Measurements from ENCODE around the gene TUSC2. TPM values are rescaled to one million over a fixed set of nuclear protein-coding genes. Genes with fewer than 3 reads are reported as not detected.

TUSC2 gene
- total and polyA plus RNA-seq, 2 donors (not counting 1 experiment from before 2014, with no cell fraction given), result 13.4 to 15.3 TPM

DNA sequence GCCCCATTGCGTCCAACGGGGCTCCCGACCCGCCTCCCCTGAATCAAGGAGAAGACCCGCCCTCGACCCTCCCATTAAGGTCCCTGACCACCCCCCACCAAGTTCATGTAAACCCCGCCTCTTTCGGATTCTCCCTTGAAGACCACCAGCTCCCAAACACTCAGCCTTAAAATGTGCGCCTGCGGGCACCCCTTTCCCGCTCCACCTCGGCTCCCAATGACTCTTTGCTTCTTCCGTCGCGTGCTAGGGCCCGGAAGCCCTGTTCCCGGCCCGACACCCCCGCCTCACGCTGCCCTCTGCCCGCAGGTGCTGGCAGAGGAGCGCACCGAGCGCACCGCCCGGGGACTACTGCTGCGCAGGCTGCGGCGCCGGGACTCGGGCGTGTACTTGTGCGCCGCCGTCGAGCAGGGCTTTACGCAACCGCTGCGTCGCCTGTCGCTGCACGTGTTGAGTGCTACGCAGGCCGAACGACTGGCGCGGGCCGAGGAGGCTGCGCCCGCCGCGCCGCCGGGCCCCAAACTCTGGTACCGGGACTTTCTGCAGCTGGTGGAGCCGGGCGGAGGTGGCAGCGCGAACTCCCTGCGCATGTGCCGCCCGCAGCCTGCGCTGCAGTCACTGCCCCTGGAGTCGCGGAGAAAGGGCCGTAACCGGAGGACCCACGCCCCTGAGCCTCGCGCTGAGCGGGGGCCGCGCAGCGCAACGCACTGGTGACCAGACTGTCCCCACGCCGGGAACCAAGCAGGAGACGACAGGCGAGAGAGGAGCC lies 51.8 kb downstream of the TUSC2 start:
- Histone ChIP-seq H3K9ac (ENCODE audit: insufficient read depth, low read length) (no peak overlapping the region), H3K4me1 (ENCODE audit: control insufficient read depth, extremely low read depth, insufficient read depth, low read length) (peaks cover 9% of the 10 kb centered on the region), H3K36me3 (ENCODE audit: control insufficient read depth, insufficient read depth, low read length) (no peaks in the 10 kb centered on the region), H4K20me1 (ENCODE audit: control insufficient read depth, extremely low read depth, insufficient read depth, low read length) (no peaks in the 10 kb centered on the region), H3K27me3 (ENCODE audit: control insufficient read depth, insufficient read depth, low read length) (no peaks in the 10 kb centered on the region), H3K9me3 (ENCODE audit: control insufficient read depth, insufficient read depth, low read depth, low read length) (no peaks in the 10 kb centered on the region), H3K79me2 (ENCODE audit: control insufficient read depth, insufficient read depth, low read length) (no peaks in the 10 kb centered on the region), H3K27ac (ENCODE audit: insufficient read depth, low read length) (no peak overlapping the region), H2AFZ (ENCODE audit: low read length) (no peak overlapping the region), H3K4me3 (replicated peaks in 1 of 4; ENCODE audit: control extremely low read depth in 1 of 4, insufficient read depth in 1 of 4, low read depth in 3 of 4, low read length in 4 of 4) (no peak overlapping the region), H3K4me2 (ENCODE audit: extremely low read depth, insufficient read depth, low read length) (no peak overlapping the region)
- no peak for DNase-seq (ENCODE audit: low read depth in 2 of 2)
- TF ChIP-seq CTCF (conservative IDR thresholded peaks at IDR 0.05 in 1 of 2, IDR thresholded peaks at IDR 0.05 in 1 of 2; ENCODE audit: low read depth in 1 of 2, low read length in 2 of 2), result no peak
- no peak for TF ChIP-seq EZH2 (IDR thresholded peaks at IDR 0.05; ENCODE audit: low read length, missing control alignments)

DNA sequence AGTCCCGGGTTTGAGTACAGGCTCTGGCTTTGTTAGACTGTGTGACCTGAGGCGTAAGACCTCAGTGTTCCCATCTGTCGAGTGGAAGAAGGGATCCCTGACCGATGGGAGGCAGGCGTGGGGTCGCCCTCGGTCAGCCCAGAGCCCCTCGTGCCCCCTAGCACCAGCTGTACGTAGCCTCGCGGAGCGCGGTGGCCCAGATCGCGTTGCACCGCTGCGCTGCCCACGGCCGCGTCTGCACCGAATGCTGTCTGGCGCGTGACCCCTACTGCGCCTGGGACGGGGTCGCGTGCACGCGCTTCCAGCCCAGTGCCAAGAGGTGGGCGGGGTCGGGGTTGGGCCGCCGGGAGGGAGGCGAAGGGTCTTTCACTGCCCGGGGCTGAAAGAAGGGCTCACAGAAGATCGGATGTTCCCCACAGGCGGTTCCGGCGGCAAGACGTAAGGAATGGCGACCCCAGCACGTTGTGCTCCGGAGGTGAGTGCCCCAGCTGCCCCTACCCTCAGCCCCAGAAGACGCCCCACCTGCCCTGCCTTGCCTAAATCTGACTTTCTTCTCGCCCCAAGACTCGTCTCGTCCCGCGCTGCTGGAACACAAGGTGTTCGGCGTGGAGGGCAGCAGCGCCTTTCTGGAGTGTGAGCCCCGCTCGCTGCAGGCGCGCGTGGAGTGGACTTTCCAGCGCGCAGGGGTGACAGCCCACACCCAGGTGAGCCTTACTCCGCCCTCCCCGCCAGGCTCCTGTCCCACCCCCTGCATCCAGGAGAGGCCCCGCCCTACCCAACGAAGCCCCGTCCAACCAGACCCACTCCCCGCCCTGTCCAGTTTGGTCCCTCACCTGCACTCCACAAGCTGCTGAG lies 52.7 kb downstream of the TUSC2 start:
- H4K20me1 ChIP-seq (ENCODE audit: control insufficient read depth, extremely low read depth, insufficient read depth, low read length), result no peaks in the 10 kb centered on the region
- no peaks in the 10 kb centered on the region for H3K36me3 ChIP-seq (ENCODE audit: control insufficient read depth, insufficient read depth, low read length)
- H3K4me2 ChIP-seq (ENCODE audit: extremely low read depth, insufficient read depth, low read length), result no peak overlapping the region
- no peak overlapping the region for H3K27ac ChIP-seq (ENCODE audit: insufficient read depth, low read length)
- DNase-seq (ENCODE audit: low read depth in 2 of 2), result no peak
- H3K79me2 ChIP-seq (ENCODE audit: control insufficient read depth, insufficient read depth, low read length), result no peaks in the 10 kb centered on the region
- no peak overlapping the region for H2AFZ ChIP-seq (ENCODE audit: low read length)
- no peak overlapping the region for H3K9ac ChIP-seq (ENCODE audit: insufficient read depth, low read length)
- H3K9me3 ChIP-seq (ENCODE audit: control insufficient read depth, insufficient read depth, low read depth, low read length), result no peaks in the 10 kb centered on the region
- no peak overlapping the region for H3K4me3 ChIP-seq (replicated peaks in 1 of 4; ENCODE audit: control extremely low read depth in 1 of 4, insufficient read depth in 1 of 4, low read depth in 3 of 4, low read length in 4 of 4)
- peaks cover 14% of the 10 kb centered on the region for H3K4me1 ChIP-seq (ENCODE audit: control insufficient read depth, extremely low read depth, insufficient read depth, low read length)
- TF ChIP-seq CTCF (conservative IDR thresholded peaks at IDR 0.05 in 1 of 2, IDR thresholded peaks at IDR 0.05 in 1 of 2; ENCODE audit: low read depth in 1 of 2, low read length in 2 of 2), result no peak
- TF ChIP-seq EZH2 (IDR thresholded peaks at IDR 0.05; ENCODE audit: low read length, missing control alignments), result peak; percentile 61
- H3K27me3 ChIP-seq (ENCODE audit: control insufficient read depth, insufficient read depth, low read length), result no peaks in the 10 kb centered on the region

Other genes with a start within 250 kb of the TUSC2 start
- gene RBM5, start 239.3 kb downstream of the TUSC2 start, total RNA-seq, result 156 and 174 TPM in 2 replicates
- 113 and 127 TPM in 2 replicates for gene RBM5, start 239.3 kb downstream of the TUSC2 start, polyA plus RNA-seq
- 9.7 and 10.3 TPM in 2 replicates for gene SEMA3F, start 172.9 kb downstream of the TUSC2 start, total RNA-seq
- 5.1 and 21.2 TPM in 2 replicates for gene SEMA3F, start 172.9 kb downstream of the TUSC2 start, polyA plus RNA-seq
- not detected in 2 replicates for gene GNAT1, start 136.6 kb downstream of the TUSC2 start, total RNA-seq
- not detected in 2 replicates for gene GNAT1, start 136.6 kb downstream of the TUSC2 start, polyA plus RNA-seq
- gene SLC38A3, start 123.0 kb downstream of the TUSC2 start, total RNA-seq, result not detected in 2 replicates
- gene SLC38A3, start 123.0 kb downstream of the TUSC2 start, polyA plus RNA-seq, result 0.02 TPM in 1 of 2 replicates, not detected in the other
- gene GNAI2, start 92.0 kb downstream of the TUSC2 start, total RNA-seq, result 124 and 238 TPM in 2 replicates
- gene GNAI2, start 92.0 kb downstream of the TUSC2 start, polyA plus RNA-seq, result 704 and 828 TPM in 2 replicates
- gene SEMA3B, start 59.1 kb downstream of the TUSC2 start, total RNA-seq, result 51.6 and 85.2 TPM in 2 replicates
- 17.6 and 23.5 TPM in 2 replicates for gene SEMA3B, start 59.1 kb downstream of the TUSC2 start, polyA plus RNA-seq
- not detected in 2 replicates for gene LSMEM2, start 49.1 kb downstream of the TUSC2 start, total RNA-seq
- gene LSMEM2, start 49.1 kb downstream of the TUSC2 start, polyA plus RNA-seq, result not detected in 2 replicates
- gene IFRD2, start 35.8 kb downstream of the TUSC2 start, total RNA-seq, result 51.0 and 56.0 TPM in 2 replicates
- 28.1 and 44.0 TPM in 2 replicates for gene IFRD2, start 35.8 kb downstream of the TUSC2 start, polyA plus RNA-seq
- 5.6 and 7.4 TPM in 2 replicates for gene HYAL3, start 28.8 kb downstream of the TUSC2 start, total RNA-seq
- 3.0 and 3.2 TPM in 2 replicates for gene HYAL3, start 28.8 kb downstream of the TUSC2 start, polyA plus RNA-seq
- 2.1 and 3.8 TPM in 2 replicates for gene NAA80, start 28.8 kb downstream of the TUSC2 start, total RNA-seq
- 3.1 and 4.3 TPM in 2 replicates for gene NAA80, start 28.8 kb downstream of the TUSC2 start, polyA plus RNA-seq
- 1.3 and 1.8 TPM in 2 replicates for gene HYAL1, start 24.6 kb downstream of the TUSC2 start, total RNA-seq
- 1.8 and 2.5 TPM in 2 replicates for gene HYAL1, start 24.6 kb downstream of the TUSC2 start, polyA plus RNA-seq
- gene HYAL2, start 5.5 kb downstream of the TUSC2 start, total RNA-seq, result 50.6 and 52.5 TPM in 2 replicates
- 35.1 and 36.9 TPM in 2 replicates for gene HYAL2, start 5.5 kb downstream of the TUSC2 start, polyA plus RNA-seq
- 24.1 and 32.4 TPM in 2 replicates for gene RASSF1, start 12.6 kb upstream of the TUSC2 start, total RNA-seq
- gene RASSF1, start 12.6 kb upstream of the TUSC2 start, polyA plus RNA-seq, result 33.3 and 41.7 TPM in 2 replicates
- gene ZMYND10, start 17.5 kb upstream of the TUSC2 start, total RNA-seq, result 0.26 and 0.83 TPM in 2 replicates
- 0.32 and 0.93 TPM in 2 replicates for gene ZMYND10, start 17.5 kb upstream of the TUSC2 start, polyA plus RNA-seq
- 19.3 and 27.2 TPM in 2 replicates for gene NPRL2, start 22.6 kb upstream of the TUSC2 start, total RNA-seq
- gene NPRL2, start 22.6 kb upstream of the TUSC2 start, polyA plus RNA-seq, result 21.4 and 26.2 TPM in 2 replicates
- 24.1 and 28.6 TPM in 2 replicates for gene CYB561D2, start 22.6 kb upstream of the TUSC2 start, total RNA-seq
- gene CYB561D2, start 22.6 kb upstream of the TUSC2 start, polyA plus RNA-seq, result 16.4 and 16.7 TPM in 2 replicates
- 39.3 and 44.8 TPM in 2 replicates for gene TMEM115, start 31.3 kb upstream of the TUSC2 start, total RNA-seq
- gene TMEM115, start 31.3 kb upstream of the TUSC2 start, polyA plus RNA-seq, result 28.2 and 28.9 TPM in 2 replicates
- under 0.01 TPM in 1 of 2 replicates, not detected in the other for gene CACNA2D2, start 175.4 kb upstream of the TUSC2 start, total RNA-seq
- 0.02 and 0.06 TPM in 2 replicates for gene CACNA2D2, start 175.4 kb upstream of the TUSC2 start, polyA plus RNA-seq
- 14.1 and 25.8 TPM in 2 replicates for gene C3orf18, start 239.5 kb upstream of the TUSC2 start, total RNA-seq
- gene C3orf18, start 239.5 kb upstream of the TUSC2 start, polyA plus RNA-seq, result 8.7 and 9.4 TPM in 2 replicates
- gene HEMK1, start 241.3 kb upstream of the TUSC2 start, total RNA-seq, result 8.2 and 12.7 TPM in 2 replicates
- 6.1 and 8.4 TPM in 2 replicates for gene HEMK1, start 241.3 kb upstream of the TUSC2 start, polyA plus RNA-seq